Neutrophil (primary cell): ENCODE data around the gene SLC28A1.

Source experiments
- H3K27ac ChIP-seq: fragments of 200-600 bp; sonication (generic); 2 replicates; pipeline ENCODE4 v1.5.1; 2016; ENCODE audit warnings: mild to moderate bottlenecking, moderate library complexity
- H3K27me3 ChIP-seq: fragments of 200-600 bp; sonication (generic); 2 replicates; pipeline ENCODE4 v1.6.0; 2016; ENCODE audit warnings: mild to moderate bottlenecking
- H3K36me3 ChIP-seq: fragments of 200-600 bp; sonication (generic); 2 replicates; pipeline ENCODE4 v1.5.1; 2017
- H3K4me1 ChIP-seq, 2 experiments: fragments of 200-600 bp in 1 of 2; sonication (generic) in 1 of 2; 1 replicate in 1 of 2; 2 replicates in 1 of 2; pipeline versions ENCODE4 v1.5.1 to v1.6.1; 2013 to 2016; ENCODE audit warnings: low read depth in 1 of 2, low read length in 1 of 2, mild to moderate bottlenecking in 1 of 2, moderate library complexity in 1 of 2; ENCODE audit not compliant: control insufficient read depth in 1 of 2, insufficient read depth in 1 of 2
- H3K4me3 ChIP-seq, 2 experiments: fragments of 200-600 bp in 1 of 2; sonication (generic) in 1 of 2; 1 replicate in 1 of 2; 2 replicates in 1 of 2; pipeline ENCODE4 v1.5.1; 2013 to 2016; ENCODE audit warnings: low read depth in 1 of 2, low read length in 1 of 2, mild to moderate bottlenecking in 1 of 2, moderate library complexity in 1 of 2
- H3K9me3 ChIP-seq: fragments of 200-600 bp; sonication (generic); 2 replicates; pipeline ENCODE4 v1.5.1; 2016
- CTCF ChIP-seq: fragments of 200-600 bp; sonication (generic); IDR thresholded peaks from 2 replicates; pipeline ENCODE4 v1.5.1; 2016; ENCODE audit warnings: antibody characterized with exemption

SLC28A1 gene

GRCh38 chr15:84861781-84862180, 22.7 kb upstream of the SLC28A1 start:
- TF ChIP-seq CTCF, result no peak

GRCh38 chr15:84862214-84862975, 22.1 kb upstream of the SLC28A1 start:
- Histone ChIP-seq H3K36me3 (no peaks in the 10 kb centered on the region), H3K9me3 (no peaks in the 10 kb centered on the region), H3K27me3 (no peaks in the 10 kb centered on the region), H3K27ac (no peak overlapping the region), H3K4me3 (no peak overlapping the region), H3K4me1 (no peaks in the 10 kb centered on the region)
- no peak for TF ChIP-seq CTCF

More at GRCh38 chr15:84861781-84862180, 22.7 kb upstream of the SLC28A1 start:
- H3K4me3 ChIP-seq, result no peak overlapping the region
- H3K27ac ChIP-seq, result no peak overlapping the region
- no peaks in the 10 kb centered on the region for H3K36me3 ChIP-seq
- H3K9me3 ChIP-seq, result no peaks in the 10 kb centered on the region
- no peaks in the 10 kb centered on the region for H3K27me3 ChIP-seq
- H3K4me1 ChIP-seq, result no peaks in the 10 kb centered on the region

- no peaks in the 10 kb centered on the region for H3K36me3 ChIP-seq
- H3K4me3 ChIP-seq, result no peak overlapping the region
- H3K4me1 ChIP-seq, result peaks cover 7 to 11% of the 10 kb centered on the region in 2 experiments
- TF ChIP-seq CTCF, result no peak
- H3K27me3 ChIP-seq, result no peaks in the 10 kb centered on the region
- no peak overlapping the region for H3K27ac ChIP-seq
- H3K9me3 ChIP-seq, result no peaks in the 10 kb centered on the region
Measured at GRCh38 chr15:84863565-84864443, 20.7 kb upstream of the SLC28A1 start.

GRCh38 chr15:84864444-84864795, 20.0 kb upstream of the SLC28A1 start:
- peaks cover 13 to 17% of the 10 kb centered on the region in 2 experiments for H3K4me1 ChIP-seq
- H3K27me3 ChIP-seq, result no peaks in the 10 kb centered on the region
- H3K27ac ChIP-seq, result no peak overlapping the region
- H3K9me3 ChIP-seq, result no peaks in the 10 kb centered on the region
- TF ChIP-seq CTCF, result no peak
- no peak overlapping the region for H3K4me3 ChIP-seq
- no peaks in the 10 kb centered on the region for H3K36me3 ChIP-seq

- Histone ChIP-seq H3K9me3 (no peaks in the 10 kb centered on the region), H3K27me3 (no peaks in the 10 kb centered on the region), H3K27ac (no peak overlapping the region), H3K36me3 (no peaks in the 10 kb centered on the region), H3K4me1 (peaks cover 20 to 24% of the 10 kb centered on the region in 2 experiments), H3K4me3 (no peak overlapping the region)
- no peak for TF ChIP-seq CTCF
Measured at GRCh38 chr15:84865074-84865569, 19.3 kb upstream of the SLC28A1 start.
